Kidney epithelial cell (primary cell): ENCODE results near the gene TMEM240. TPM values are rescaled to one million over a fixed set of nuclear protein-coding genes. Genes with fewer than 3 reads are reported as not detected.

Experiments used
- DNase-seq: peaks from one replicate; pipeline ENCODE4 v3.0.0-alpha.2; 2010; ENCODE audit warnings: low read depth
- H3K27me3 ChIP-seq: 2 replicates; pipeline ENCODE4 v1.6.0; 2011; ENCODE audit warnings: low read length; ENCODE audit not compliant: control insufficient read depth, insufficient read depth
- H3K36me3 ChIP-seq: 2 replicates; pipeline ENCODE4 v1.5.1; 2011; ENCODE audit warnings: low read length; ENCODE audit not compliant: control insufficient read depth, insufficient read depth
- H3K4me3 ChIP-seq: 2 replicates; pipeline ENCODE4 v1.5.1; 2011; ENCODE audit warnings: low read depth, mild to moderate bottlenecking, control low read depth, low read length
- total RNA-seq: library from RNA; depleted of rRNA; stranded (reverse); fragments of >200 nt; gene quantifications from 2 replicates; pipeline ENCODE4 v1.2.3, GENCODE V29; 2015
- TF ChIP-seq, protein P1 (sequence below): IDR thresholded peaks from 2 replicates; pipeline ENCODE4 v1.5.1; 2011; ENCODE audit warnings: mild to moderate bottlenecking, moderate library complexity, low read length, control low read depth, inconsistent platforms; ENCODE audit not compliant: insufficient read depth, poor library complexity, severe bottlenecking

Gene TMEM240
- total RNA-seq, 1 donor from 2014 or later, result 3.9 TPM

DNA sequence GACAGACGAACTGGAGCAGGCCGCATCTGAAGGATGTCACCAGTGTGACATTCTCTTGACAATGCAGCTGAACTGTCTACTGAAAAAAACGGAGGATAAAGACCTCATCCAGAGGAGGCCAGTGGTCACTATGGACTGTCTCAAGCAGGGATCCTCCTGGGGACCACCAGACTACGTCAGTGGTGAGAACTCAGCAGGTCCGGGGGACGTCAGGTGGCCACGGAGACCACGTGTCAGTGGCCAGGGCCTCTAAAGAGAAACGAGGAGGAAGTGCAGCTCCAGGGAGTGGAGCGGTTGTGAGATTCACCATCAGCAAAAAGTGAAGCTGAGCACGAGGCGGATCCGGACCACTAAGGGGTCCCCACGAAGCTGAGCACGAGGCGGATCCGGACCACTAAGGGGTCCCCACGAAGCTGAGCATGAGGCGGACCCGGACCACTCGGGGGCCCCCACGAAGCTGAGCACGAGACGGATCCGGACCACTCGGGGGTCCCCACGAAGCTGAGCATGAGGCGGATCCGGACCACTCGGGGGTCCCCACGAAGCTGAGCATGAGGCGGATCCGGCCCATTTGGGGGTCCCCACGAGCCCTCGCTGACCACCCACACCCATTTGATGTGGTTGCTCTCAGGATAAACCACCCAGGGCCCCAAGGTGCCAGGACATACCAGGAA lies 13.5 kb upstream of the TMEM240 start:
- no peaks in the 10 kb centered on the region for H3K36me3 ChIP-seq
- TF ChIP-seq, protein P1, sequence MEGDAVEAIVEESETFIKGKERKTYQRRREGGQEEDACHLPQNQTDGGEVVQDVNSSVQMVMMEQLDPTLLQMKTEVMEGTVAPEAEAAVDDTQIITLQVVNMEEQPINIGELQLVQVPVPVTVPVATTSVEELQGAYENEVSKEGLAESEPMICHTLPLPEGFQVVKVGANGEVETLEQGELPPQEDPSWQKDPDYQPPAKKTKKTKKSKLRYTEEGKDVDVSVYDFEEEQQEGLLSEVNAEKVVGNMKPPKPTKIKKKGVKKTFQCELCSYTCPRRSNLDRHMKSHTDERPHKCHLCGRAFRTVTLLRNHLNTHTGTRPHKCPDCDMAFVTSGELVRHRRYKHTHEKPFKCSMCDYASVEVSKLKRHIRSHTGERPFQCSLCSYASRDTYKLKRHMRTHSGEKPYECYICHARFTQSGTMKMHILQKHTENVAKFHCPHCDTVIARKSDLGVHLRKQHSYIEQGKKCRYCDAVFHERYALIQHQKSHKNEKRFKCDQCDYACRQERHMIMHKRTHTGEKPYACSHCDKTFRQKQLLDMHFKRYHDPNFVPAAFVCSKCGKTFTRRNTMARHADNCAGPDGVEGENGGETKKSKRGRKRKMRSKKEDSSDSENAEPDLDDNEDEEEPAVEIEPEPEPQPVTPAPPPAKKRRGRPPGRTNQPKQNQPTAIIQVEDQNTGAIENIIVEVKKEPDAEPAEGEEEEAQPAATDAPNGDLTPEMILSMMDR, result no peak
- DNase-seq, result no peak
- no peaks in the 10 kb centered on the region for H3K27me3 ChIP-seq
- H3K4me3 ChIP-seq, result no peak overlapping the region

DNA sequence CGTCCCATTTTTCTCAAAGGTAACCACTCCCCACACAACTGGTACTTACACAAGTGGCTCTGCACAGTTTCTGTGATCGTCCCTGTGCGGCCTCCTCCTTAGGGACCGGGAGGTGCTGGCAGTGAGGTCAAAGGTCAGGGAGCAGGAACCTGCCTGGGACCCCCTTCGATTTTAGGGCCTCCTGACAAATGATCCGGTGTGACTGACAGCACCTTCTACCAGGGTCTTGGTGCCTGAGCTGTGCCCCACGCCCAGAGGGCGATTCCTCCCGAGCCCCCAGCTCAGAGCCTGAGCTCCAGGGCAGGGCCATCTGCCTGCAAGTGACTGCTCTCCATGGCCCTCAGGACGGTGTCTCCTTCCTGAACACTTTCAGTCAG lies 11.8 kb upstream of the TMEM240 start:
- Histone ChIP-seq H3K27me3 (no peaks in the 10 kb centered on the region), H3K4me3 (no peak overlapping the region), H3K36me3 (no peaks in the 10 kb centered on the region)
- TF ChIP-seq, protein P1, result no peak
- DNase-seq, result no peak

DNA sequence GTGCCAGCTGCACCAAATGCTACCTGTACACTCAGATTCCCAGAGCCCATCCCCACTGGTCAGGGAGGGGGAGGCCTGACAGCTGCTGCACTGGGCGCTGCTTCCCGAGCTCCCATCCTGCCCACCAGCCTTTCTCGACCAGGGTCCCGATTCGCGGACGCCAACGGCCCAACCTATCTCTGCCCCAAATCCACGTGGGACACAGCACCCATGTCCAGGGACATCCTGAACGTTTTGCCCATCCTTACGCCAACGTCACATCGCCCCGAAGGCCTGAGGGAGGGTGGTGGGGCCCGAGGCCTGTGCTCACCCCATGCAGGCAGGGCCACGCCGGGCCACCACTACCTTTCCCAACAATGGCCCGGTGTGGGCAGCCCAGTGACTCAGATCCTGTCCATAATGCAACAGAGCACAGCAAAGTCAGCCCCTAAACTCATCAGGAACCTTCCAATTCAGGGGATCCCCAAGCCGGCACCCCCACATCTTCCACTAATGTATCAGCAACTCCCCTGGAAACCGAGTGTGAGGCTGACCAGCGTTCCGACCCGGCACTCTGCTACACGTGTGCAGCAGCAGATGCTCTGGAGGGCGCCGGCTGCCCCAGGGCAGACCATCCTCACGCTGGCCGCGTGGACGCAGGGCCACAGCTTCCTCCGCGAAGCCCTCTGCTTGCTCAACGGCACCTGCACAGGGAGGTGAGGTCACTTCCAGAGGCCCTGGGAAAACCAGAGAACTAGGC lies 11.3 kb upstream of the TMEM240 start:
- no peak for DNase-seq
- H3K36me3 ChIP-seq, result no peaks in the 10 kb centered on the region
- H3K4me3 ChIP-seq, result no peak overlapping the region
- no peaks in the 10 kb centered on the region for H3K27me3 ChIP-seq
- TF ChIP-seq, protein P1, result no peak

DNA sequence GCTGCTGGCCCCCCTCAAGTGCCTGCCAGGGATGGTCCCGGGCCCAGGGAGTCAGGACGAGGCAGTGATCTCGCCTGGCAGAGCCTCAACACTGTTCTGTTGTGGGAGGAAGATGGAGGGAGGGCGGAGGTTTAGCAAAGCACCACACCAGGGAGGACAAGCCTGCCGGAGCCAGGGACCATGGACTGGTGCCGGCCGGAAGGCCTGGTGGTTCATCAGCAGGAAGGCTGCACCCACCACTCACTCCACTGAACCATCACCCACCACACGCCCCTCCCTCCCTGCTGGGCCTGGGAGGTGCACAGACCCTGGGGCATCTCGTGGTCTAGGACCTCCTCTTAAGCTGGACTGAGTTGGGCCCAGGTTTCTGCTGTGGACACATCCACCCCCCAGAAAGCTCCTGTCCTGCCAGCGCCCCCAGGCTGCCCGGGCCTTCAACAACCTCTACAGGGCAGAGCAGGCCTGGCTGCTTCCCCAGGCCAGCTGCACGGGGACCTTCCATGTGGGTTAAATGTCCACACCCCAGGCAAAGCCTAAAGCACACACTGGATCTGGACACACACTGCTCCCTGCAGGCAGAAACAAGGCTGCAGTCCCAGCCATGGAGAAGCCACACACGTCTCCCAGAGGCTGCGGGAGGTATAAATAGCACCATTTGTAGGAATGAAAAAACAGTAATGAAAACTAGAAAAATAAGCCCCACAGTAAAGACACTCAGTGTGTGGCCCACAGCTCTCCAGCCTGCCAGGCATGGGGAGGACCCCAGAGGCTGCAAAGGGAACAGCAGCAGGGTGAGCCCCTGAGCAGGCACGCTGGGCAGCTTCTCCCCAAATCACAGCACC lies 10.4 kb upstream of the TMEM240 start:
- TF ChIP-seq, protein P1, result peak; percentile 45
- no peaks in the 10 kb centered on the region for H3K36me3 ChIP-seq
- no peak for DNase-seq
- H3K27me3 ChIP-seq, result no peaks in the 10 kb centered on the region
- no peak overlapping the region for H3K4me3 ChIP-seq

DNA sequence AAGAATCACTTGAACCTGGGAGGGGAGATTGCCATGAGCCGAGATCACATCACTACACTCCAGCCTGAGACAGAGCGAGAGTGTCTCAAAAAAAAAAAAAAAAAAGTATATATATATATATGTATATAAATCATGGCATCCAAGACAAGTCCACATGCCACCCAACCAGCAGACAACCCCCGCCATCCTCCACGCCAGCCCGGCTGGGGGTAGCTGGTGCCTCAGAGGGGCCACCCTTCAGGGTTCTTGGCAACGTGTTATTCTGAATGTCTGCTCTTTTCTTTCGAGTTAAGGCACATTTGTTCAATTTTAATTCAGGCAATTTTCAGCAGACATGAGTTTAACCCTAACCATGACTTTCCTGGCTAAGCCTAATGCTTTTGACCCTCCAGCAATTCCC lies 9.7 kb upstream of the TMEM240 start:
- Histone ChIP-seq H3K27me3 (no peaks in the 10 kb centered on the region), H3K4me3 (no peak overlapping the region), H3K36me3 (no peaks in the 10 kb centered on the region)
- TF ChIP-seq, protein P1, result no peak
- DNase-seq, result no peak
